GM19240 (cell line): ENCODE data around the gene SLC15A2.
"Not testable (repeated sequence)": the region's sequence is repeated elsewhere in the genome, so short reads cannot be mapped to it uniquely, and the experiment has no call there.

Experiments
- DNase-seq: peaks from one replicate; pipeline ENCODE4 v3.0.0; 2011; ENCODE audit warnings: low spot score; ENCODE audit not compliant: insufficient read length

The SLC15A2 gene

DNA sequence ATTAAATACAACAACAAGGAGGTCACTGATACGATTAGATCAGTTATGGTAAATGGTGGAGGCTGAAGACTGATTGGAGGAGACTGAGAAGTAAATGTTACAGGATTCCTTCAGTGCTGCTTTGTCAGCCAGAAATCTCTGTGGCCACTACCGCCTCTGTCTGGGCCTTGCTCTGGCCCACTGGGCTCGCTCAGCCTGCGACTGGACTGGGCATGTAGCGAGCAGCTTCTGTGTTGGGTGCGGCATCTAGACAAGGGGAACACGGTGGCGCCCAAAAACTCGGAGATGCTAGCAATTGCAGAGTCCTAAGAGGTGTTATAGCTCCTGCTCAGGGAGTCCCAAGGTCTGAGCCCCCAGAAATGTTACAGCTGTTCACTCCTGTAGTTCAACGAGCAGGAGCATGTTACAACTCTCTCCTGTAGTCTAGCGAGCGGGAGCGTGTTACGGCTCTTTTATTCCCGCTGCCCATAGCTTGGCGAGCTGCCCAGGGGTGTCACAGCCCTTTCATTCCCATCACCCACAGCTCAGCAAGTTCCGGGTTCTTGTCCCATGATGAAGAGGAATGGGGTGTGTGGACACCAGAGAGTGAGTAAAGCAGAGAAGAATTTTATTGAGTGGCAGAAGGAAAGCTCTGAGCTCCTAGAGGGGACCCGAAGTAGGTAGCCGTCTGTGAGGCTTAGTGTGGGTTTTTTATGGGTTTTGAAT, 24.7 kb downstream of the SLC15A2 start:
- no peak for DNase-seq

DNA sequence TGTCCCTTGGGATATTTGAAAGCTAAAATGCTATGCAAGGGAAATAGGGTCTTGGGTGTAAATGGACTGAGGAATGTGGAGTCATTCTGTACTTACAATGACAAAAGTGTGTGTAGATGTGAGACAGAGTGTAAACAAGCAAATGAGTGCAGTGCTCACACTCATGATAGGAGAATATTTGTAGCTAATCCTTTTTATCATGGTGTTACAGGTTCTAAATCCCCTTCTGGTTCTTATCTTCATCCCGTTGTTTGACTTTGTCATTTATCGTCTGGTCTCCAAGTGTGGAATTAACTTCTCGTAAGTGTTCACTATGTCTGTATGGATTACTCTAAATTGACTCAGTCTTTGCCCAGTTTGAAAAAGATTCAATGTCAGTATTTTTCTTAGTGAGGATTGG, 30.5 kb downstream of the SLC15A2 start:
- DNase-seq, result no peak

DNA sequence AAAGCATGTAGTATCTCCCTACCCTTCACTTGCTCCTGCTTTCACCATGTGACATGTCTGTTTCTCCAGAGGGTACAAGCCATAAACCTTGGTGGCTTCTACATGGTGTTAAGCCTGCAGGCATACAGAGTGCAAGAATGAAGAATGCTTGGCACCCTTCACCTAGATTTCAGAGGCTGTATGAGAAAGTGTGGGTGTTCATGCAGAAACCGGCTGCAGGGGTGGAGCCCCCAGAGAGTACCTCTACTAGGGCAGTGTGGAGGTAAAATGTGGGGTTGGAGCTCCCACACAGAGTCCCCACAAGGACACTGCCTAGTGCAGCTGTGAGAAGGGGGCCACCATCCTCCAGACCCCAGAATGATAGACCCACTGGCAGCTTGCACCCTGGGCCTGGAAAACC, 32.2 kb downstream of the SLC15A2 start:
- no peak for DNase-seq

DNA sequence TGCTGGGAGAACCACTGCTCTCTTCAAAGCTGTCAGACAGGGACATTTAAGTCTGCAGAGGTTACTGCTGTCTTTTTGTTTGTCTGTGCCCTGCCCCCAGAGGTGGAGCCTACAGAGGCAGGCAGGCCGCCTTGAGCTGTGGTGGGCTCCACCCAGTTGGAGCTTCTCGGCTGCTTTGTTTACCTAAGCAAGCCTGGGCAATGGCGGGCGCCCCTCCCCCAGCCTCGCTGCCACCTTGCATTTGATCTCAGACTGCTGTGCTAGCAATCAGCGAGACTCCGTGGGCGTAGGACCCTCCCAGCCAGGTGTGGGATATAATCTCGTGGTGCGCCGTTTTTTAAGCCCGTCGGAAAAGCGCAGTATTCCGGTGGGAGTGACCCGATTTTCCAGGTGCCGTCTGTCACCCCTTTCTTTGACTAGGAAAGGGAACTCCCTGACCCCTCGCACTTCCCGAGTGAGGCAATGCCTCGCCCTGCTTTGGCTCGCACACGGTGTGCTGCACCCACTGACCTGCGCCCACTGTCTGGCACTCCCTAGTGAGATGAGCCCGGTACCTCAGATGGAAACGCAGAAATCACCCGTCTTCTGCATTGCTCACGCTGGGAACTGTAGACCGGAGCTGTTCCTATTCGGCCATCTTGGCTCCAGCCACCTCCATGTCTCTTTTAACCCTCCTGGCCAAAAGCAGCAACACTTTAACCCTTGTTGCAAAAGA, 44.1 kb downstream of the SLC15A2 start:
- DNase-seq, result not testable (repeated sequence)

DNA sequence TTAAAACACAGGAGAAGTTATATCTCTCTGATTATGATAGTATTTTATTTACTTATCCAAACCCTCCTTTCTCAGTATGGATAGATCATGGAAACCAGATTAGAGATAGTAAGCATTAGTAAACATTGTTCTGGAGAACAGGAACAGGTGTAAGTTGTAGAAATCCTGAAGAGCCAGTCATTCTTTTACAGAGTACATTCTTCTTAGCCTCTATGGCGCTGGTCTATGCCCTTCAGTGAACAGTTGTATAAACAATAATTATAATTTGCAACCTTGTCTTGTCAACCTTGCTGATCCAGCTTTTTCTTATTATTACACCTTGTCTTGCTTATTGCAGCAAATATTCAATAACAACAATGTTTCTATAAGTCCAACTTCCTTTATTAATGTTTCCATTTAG, 47.4 kb downstream of the SLC15A2 start:
- no peak for DNase-seq

DNA sequence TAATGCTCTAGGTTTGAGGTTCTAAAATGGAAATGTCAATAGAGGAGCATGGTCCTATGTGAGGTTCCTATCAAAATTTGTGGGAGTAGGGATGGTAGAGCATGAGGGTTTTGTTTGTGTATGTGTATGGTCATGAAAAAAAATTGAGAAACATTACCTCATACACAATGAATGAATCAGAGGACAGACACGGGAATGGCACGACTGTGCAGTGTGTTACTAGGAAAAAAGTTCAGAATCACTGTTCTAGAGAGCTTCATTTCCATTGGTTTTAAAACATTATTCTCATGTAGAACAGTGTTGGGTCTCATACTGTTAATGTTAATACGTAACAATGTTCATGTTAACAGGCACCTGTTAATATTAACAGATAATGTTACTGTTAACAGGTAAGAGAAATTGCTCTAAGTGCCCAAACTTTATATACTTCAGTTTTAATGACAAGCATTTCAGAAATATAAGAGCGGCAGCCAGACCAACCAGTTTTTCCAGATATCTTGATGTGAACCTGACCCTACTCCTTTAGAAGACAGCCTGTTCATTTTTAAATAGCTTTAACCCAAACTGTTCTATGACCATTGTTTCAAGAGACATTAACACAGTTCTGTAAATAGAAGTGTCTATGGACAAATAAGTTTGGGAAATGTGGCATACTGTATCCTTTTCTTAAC, 48.0 kb downstream of the SLC15A2 start:
- no peak for DNase-seq

DNA sequence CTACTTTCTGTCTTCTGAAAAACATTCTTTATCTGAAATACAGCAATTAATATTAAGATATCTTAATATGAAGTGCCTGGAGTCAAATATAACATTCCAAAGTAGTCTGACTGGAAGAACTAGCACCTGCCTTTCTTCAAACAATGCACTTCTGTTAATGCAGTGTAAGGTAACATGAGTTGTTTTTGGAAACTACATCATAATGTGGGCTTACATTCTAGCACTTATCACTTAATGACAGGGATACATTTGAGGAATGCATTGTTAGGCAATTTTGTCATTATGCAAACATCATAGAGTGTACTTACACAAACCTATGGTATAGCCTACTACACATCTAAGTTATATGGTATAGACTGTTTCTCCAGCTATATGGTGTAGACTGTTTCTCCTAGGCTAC, 49.2 kb downstream of the SLC15A2 start:
- no peak for DNase-seq

DNA sequence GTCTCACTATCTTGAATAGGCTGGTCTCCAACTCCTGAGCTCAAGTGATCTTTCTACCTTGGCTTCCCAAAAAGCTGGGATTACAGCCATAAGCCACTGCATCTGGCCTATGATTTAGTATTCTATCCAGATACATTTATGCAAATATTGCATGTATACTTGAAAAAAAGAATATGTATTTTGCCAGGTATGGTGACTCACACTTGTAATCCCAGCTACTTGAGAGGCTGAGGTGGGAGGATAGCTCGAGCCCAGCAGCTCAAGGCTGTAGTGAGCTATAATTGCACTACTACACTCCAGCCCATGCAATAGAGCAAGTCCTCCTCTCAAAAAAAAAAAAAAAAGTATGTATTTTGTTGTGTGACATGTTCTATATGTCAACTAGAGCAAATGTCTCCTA, 54.4 kb downstream of the SLC15A2 start:
- DNase-seq, result no peak

DNA sequence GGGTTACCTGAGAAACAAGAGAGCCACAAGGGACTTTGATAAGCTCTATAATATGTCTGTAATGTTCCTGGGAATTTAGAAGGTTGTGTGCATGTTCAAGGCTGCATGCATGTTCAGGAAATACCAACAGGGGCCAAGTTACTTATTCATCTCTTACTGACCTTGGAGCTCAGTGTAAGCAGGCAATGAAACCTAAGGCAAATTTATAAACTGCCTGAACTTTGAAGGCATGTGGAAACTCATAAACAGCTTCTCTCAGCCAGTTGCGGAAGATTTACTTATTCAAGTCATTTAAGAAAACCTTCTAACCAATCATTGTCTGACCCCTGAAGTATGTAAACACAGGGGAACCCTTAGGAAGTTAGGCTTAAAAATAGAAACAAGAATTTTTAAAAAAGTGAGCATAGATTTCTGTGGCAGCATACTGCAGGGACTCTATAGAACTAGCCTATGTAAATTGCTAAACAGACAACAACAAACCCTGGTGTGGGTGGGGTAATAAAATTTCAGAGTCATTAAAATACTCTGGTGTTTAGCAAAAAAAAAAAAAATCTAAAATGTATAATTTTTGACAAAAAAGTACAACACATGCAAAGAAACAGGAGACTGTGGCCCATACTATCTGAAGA, 57.2 kb downstream of the SLC15A2 start:
- DNase-seq, result no peak

DNA sequence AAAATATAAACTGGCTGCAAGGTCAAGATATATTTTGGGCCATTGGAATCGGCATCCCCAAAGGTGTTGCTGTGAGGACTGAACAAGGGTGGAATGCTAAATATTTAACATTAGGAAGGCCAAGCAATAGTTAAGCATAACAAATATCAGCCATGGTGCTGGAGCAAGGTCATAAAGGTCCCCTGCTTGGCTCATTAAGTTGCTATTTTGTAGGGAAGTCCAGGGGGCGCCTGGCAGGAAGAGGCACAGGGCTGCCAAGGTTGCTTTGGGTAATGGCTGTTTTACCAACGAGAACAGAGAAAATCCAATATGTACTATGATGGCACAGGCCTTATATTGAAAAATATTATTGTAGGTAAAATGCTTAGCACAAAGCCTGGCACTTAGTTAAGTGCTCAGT, 62.2 kb downstream of the SLC15A2 start:
- no peak for DNase-seq

DNA sequence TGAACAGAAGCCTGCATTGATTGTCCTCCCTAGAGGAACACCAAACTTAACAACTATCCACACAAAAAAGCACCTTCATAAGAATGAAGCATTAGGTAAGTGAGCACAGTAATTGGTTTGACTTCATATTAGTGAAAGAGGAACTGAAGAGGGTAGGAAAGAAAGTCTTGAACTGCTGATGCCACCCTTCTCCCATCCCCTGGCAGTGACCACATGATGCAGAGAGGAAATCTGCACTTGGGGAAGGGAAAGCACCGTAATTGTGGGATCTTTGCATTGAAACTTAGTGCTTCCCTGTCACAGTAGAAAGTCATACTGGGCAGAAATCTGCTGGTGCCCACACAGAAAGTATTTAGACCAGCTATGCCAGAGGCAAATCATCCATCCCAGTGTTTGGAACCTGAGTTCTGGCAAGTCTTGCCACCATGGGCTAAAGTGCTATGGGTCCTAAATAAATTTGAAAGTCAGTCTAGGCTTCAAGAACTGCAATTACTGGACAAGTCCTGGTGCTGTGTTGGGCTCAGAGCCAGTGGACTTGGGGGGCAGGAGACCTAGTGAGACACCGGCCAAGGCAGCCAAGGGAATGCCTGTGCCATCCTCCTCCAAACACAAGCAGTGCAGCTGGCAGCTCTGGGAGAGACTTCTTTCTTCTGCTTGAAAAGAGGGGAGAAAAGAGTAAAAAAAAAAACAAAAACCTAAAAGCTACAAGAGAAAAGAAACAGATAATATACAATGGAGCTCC, 63.6 kb downstream of the SLC15A2 start:
- DNase-seq, result no peak

DNA sequence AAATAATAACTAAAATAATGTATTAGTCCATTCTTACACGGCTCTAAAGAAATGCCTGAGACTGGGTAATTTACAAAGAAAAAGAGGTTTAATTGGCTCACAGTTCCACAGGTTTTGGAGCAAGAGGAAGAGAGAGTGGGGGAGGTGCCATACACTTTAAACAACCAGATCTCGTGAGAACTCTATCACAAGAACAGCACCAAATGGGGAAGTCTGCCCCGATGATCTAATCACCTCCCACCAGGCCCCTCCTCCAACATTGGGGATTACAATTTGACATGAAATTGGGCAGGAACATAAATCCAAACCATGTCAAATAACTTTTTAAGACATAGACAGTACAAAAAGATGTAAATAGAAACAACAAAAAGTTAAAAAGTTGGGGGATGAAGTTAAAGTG, 64.6 kb downstream of the SLC15A2 start:
- DNase-seq, result no peak

DNA sequence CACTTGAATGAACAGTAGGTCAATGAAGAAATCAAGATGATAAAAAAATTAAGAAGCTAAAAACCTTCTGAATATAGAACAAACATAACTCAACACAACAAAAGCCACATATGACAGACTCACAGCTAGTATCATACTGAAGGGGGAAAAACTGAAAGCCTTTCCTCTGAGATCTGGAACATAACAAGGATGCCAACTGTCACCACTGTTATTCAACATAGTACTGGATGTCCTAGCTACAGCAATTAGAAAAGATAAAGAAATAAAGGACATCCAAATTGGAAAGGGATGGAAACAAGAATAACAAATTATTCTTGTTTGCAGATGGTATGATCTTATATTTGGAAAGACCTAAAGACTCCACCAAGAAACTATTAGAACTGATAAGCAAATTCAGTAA, 67.1 kb downstream of the SLC15A2 start:
- no peak for DNase-seq

DNA sequence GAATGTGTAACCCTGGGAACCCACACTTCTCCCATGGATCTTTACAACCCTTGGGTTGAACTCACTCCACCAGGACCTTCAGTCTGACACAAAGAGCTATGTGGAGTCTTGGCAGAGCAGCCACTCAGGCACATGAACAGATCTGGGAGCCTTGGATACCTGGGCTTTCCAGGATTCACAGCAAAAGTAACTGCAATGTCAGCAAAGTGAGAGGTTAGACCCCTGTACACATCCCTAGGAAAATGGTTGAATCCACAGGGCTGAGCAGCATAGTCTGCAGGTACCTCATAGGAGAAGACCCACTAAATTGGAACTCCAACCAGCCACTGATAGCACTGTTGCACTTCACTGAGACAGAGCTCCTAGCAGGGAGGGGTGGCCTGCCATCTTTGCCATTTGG, 68.2 kb downstream of the SLC15A2 start:
- DNase-seq, result no peak

DNA sequence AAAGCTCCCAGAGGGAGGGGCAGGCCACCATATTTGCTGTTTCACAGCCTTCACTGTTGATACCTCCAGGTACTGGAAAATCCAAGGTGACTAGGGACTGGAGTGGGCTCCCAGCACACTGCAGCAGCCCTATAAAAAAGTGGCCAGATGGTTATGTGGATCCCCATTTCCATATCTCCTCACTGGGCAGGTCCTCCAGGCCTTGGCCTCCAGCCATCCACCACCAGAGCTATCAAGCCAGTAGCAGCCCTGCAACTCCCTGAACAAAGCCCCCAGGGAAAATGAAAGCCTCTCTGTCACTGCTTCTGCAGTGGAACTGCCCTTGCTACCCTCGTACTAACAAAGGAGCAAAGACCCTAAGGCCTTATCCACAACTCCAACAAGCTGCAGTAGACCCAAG, 69.4 kb downstream of the SLC15A2 start:
- DNase-seq, result no peak

DNA sequence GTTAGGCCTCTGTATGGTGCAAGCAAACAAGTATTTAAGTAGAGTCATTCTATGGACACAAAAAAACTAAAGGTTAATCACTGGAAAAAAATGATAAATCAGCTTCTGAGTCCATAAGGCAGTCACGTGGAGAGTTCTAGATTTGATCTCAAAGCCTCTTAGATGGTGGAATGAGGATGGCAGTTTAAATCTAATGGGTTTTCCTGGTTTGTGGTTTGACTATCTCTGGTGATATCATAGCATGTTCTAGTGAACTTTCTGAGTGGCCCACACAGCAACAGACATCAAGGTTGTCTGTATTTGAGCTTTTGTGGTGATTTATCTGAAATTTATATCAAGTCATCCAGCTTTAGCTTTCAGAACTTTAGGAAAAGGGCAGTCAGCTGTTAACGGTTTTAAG, 75.4 kb downstream of the SLC15A2 start:
- no peak for DNase-seq

DNA sequence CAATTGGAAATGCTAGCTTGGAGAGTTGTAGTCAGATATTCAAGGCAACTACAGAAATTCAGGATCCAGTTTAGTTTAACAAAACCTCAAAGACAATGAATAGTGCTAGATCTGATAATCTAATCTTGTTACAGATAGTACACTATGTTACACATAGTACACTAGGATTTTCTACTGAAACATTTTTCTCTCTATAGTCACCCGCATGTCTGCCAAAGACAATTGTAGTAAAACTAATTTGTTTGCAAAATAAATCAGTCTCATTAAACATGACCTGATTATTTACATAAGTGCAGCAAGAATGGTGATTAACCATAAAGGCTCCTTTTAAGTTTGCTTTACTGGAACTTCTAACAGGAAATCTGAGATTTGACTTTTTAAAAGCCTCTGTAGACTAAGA, 75.8 kb downstream of the SLC15A2 start:
- no peak for DNase-seq

DNA sequence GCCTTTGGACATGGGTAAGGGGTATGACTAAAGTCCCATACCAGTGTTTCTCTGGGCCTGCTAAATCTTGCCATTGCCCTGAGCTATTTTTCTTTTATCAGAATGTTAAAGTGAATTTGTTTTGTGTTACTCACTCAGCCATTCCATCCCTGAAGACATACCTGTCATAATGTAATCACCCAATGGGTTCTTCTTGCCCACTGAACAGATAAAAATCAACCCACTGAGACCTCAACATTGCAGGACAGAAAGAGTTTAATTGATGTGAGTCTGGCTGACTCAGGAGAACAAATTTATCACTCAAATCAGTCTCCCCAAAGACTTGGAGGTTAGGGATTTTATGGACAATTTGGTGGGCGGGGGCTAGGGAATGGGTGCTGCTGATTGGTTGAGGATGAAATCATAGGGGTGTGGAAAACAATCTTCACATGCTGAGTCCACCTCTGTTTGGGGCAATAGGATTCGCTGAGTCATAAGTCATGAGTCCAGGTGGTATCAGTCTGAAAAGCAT, 80.5 kb downstream of the SLC15A2 start:
- DNase-seq, result no peak

DNA sequence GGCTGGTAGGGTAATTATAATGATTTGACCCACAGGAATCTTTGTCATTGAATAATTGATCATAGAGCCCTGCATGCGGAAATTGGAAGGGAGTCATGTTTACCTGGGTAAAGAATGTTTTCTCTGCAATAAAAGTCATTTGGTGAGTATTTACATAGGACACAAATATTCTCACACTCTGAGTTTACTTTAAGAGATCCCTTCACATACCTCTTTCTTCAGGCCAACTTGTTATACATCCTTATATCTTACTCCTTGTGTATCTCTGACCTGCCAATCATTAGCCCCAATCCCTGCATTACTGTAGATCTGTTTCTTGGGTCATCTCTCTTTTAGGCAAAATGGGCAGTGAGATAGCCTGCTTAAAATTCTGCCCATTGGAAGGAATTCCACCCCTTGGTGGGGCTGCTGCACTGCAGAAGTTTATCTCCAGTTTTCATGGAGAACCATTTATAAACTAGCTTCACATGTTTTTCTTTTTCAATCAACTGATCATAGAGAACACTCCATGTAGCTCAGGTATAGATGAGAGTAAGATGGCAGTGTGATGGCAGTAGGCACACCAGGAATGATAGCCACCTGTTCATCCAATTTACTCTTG, 81.6 kb downstream of the SLC15A2 start:
- no peak for DNase-seq

DNA sequence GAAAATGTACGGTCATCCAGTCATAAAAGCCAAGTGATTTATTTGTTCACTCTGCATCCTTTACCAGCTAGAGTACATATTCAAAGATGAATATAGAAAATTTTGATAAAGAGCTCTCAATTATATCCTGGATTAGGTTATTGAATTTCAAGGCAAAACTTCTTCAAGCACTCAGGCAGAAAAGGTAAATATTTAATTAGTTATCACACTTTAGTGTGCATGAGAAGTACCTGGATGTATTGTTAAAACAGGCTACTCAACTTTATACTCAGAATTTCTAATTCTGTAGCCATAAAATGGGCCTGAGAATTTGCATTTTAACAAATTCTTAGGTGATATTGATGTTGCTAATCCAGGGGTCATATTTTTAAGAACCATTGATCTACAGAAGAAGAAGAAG, 82.5 kb downstream of the SLC15A2 start:
- no peak for DNase-seq

DNA sequence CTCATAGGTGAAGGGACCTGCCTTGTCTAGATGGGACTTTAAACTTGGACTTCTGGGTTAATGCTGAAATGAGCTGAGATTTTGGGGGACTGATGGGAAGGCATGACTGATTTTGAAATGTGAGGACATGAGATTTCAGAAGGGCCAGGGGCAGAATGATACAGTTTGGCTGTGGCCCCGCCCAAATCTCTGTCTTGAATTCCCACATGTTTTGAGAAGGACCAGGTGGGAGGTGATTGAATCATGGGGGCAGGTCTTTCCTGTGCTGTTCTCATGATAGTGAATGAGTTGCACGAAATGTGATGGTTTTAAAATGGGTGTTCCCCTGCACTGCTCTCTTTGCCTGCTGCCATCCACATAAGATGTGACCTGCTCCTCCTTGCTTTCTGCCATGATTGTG, 85.0 kb downstream of the SLC15A2 start:
- no peak for DNase-seq
